Breast epithelium (tissue), 4 donors: Measurements from ENCODE around the gene ANKRD42. TPM values are rescaled to one million over a fixed set of nuclear protein-coding genes. Genes with fewer than 3 reads are reported as not detected.
A peak's percentile ranks its signal among the peaks of the same experiment; 100 is the strongest.

ENCODE experiments used
- DNase-seq, 2 donors: peaks; one replicate each; pipeline ENCODE4 v3.0.0-alpha.2; 2019; ENCODE audit warnings: low spot score in 2 of 2
- H3K27ac ChIP-seq, 2 donors: fragments of 200-600 bp; sonication (generic) in 1 of 2; one replicate each; pipeline ENCODE4 v1.5.1; 2016 to 2019; ENCODE audit warnings: mild to moderate bottlenecking in 1 of 2
- H3K27me3 ChIP-seq, 2 donors: fragments of 200-600 bp; sonication (generic) in 1 of 2; one replicate each; pipeline versions ENCODE4 v1.5.1 to v1.6.0; 2017 to 2019; ENCODE audit warnings: control low read depth in 1 of 2, mild to moderate bottlenecking in 1 of 2
- H3K36me3 ChIP-seq: fragments of 200-600 bp; one replicate; pipeline ENCODE4 v1.5.1; 2019
- H3K4me1 ChIP-seq, 2 donors: fragments of 200-600 bp; sonication (generic); one replicate each; pipeline ENCODE4 v1.5.1; 2016 to 2019; ENCODE audit warnings: control low read depth in 1 of 2
- H3K4me3 ChIP-seq, 3 donors: fragments of 200-600 bp; sonication (generic); 1 replicate in 2 of 3; 2 replicates in 1 of 3; pipeline ENCODE4 v1.5.1; 2016 to 2019; ENCODE audit warnings: mild to moderate bottlenecking in 3 of 3, moderate library complexity in 2 of 3
- H3K9me3 ChIP-seq, 2 donors: fragments of 200-600 bp; sonication (generic) in 1 of 2; one replicate each; pipeline ENCODE4 v1.5.1; 2016 to 2019; ENCODE audit warnings: control low read depth in 1 of 2
- POLR2A ChIP-seq: fragments of 450-650 bp; IDR thresholded peaks from one replicate; pipeline ENCODE4 v1.6.1; 2016; ENCODE audit warnings: antibody characterized with exemption, mild to moderate bottlenecking, moderate library complexity
- POLR2AphosphoS5 ChIP-seq, 3 donors: sonication (generic); formaldehyde crosslinking; IDR thresholded peaks; one replicate each; pipeline ENCODE4 v1.6.1; 2017; ENCODE audit warnings: antibody characterized with exemption in 3 of 3
- intact Hi-C: fragments of 100-400 bp; cut with DNase I; formaldehyde crosslinking; loops from one replicate; pipeline ENCODE4 v1.15.1; 2023; ENCODE audit warnings: low total_unique reads
- total RNA-seq, 3 donors: library from RNA; depleted of rRNA; stranded (reverse); fragments of >200 nt; gene quantifications; one replicate each; pipeline ENCODE4 v1.1.0, GENCODE V29; 2016
- TF ChIP-seq, protein P1 (sequence below), 3 donors: fragments of 450-650 bp; IDR thresholded peaks; one replicate each; pipeline ENCODE4 v1.5.1; 2016 to 2017; ENCODE audit warnings: antibody characterized with exemption in 3 of 3, mild to moderate bottlenecking in 3 of 3, moderate library complexity in 3 of 3

Gene ANKRD42
- total RNA-seq, 3 donors from 2014 or later: 17.0 to 22.7 (median 17.4) TPM

DNA sequence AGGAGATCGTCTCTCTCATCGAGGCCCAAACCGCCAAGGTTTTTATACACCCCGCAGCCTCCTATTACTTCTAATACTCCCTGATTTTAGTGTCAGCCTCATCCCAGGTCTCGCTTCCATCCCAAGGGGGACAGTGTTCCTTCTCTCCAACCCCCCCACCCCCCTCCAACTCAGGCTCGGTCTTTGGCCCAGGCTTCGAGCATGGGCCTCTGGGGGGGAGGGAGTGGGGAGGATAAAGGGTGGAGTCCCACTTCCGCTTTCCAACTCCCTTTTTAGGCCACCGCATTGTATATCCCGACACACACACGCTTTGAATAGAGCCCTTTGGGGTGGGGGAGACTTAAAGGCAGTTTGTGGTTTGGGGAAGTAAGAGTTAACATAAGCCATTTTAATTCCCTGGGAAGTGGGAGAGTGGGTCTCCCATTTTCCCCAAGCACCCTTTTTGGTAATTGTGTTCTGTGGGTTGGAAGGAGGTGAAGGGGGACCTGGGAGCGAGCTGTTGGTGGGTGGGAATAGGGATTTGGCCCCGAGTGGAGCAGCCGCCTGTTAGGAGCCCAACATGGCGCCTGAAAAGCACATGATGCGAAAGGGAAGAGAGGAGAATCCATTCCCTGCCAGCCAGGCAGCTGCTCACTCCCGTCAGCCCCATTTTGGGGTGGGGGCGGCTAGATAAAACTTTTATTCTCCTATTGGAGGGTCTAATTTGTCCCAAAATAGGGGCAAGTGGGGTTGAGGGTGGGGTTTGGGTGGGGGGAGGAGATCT is 35.7 kb upstream of the ANKRD42 start:
- TF ChIP-seq POLR2AphosphoS5 (IDR thresholded peaks at IDR 0.05) (peak; percentile 53 to 70 (median 56)), POLR2A (no peak)
- TF ChIP-seq, protein P1, sequence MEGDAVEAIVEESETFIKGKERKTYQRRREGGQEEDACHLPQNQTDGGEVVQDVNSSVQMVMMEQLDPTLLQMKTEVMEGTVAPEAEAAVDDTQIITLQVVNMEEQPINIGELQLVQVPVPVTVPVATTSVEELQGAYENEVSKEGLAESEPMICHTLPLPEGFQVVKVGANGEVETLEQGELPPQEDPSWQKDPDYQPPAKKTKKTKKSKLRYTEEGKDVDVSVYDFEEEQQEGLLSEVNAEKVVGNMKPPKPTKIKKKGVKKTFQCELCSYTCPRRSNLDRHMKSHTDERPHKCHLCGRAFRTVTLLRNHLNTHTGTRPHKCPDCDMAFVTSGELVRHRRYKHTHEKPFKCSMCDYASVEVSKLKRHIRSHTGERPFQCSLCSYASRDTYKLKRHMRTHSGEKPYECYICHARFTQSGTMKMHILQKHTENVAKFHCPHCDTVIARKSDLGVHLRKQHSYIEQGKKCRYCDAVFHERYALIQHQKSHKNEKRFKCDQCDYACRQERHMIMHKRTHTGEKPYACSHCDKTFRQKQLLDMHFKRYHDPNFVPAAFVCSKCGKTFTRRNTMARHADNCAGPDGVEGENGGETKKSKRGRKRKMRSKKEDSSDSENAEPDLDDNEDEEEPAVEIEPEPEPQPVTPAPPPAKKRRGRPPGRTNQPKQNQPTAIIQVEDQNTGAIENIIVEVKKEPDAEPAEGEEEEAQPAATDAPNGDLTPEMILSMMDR (IDR thresholded peaks at IDR 0.05): no peak
- Histone ChIP-seq H3K4me1 (peaks cover 4 to 13% of the 10 kb centered on the region in 2 donors), H3K9me3 (no peaks in the 10 kb centered on the region), H3K27ac (peak overlapping the region; percentile 93 to 100), H3K4me3 (peak overlapping the region; percentile 69 to 99 (median 98)), H3K27me3 (no peaks in the 10 kb centered on the region), H3K36me3 (no peaks in the 10 kb centered on the region)
- intact Hi-C loops: no loop called here
- peak; percentile 56 to 60 for DNase-seq

DNA sequence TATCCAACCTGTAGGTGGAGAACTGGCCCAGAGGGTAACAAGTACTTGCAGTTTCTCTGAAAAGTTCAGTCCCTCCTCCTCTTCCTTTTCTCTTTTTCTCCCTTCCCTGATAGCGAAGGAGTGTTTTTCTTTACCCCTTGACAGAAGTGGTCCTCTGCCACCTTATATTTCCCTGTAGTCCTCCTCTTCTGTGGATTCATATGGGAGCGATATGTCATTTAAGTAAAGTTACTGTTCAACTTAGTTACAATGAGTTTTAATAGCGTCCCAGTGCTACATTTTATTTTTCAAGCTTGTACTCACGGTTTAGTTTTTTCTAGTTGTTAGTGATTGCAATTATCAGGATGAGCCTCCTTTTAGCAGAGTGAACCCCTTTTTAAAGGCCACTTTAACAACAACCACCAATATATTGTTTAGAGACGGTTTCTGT is 35.1 kb upstream of the ANKRD42 start:
- intact Hi-C loops: no loop called here
- no peaks in the 10 kb centered on the region for H3K27me3 ChIP-seq
- peak overlapping the region; percentile 69 to 99 (median 98) for H3K4me3 ChIP-seq
- no peak for DNase-seq
- no peaks in the 10 kb centered on the region for H3K36me3 ChIP-seq
- H3K27ac ChIP-seq: peak overlapping the region; percentile 93 to 100
- H3K9me3 ChIP-seq: no peaks in the 10 kb centered on the region
- TF ChIP-seq, protein P1 (IDR thresholded peaks at IDR 0.05): no peak
- no peak for TF ChIP-seq POLR2A
- no peak for TF ChIP-seq POLR2AphosphoS5 (IDR thresholded peaks at IDR 0.05)
- H3K4me1 ChIP-seq: peaks cover 4 to 13% of the 10 kb centered on the region in 2 donors

DNA sequence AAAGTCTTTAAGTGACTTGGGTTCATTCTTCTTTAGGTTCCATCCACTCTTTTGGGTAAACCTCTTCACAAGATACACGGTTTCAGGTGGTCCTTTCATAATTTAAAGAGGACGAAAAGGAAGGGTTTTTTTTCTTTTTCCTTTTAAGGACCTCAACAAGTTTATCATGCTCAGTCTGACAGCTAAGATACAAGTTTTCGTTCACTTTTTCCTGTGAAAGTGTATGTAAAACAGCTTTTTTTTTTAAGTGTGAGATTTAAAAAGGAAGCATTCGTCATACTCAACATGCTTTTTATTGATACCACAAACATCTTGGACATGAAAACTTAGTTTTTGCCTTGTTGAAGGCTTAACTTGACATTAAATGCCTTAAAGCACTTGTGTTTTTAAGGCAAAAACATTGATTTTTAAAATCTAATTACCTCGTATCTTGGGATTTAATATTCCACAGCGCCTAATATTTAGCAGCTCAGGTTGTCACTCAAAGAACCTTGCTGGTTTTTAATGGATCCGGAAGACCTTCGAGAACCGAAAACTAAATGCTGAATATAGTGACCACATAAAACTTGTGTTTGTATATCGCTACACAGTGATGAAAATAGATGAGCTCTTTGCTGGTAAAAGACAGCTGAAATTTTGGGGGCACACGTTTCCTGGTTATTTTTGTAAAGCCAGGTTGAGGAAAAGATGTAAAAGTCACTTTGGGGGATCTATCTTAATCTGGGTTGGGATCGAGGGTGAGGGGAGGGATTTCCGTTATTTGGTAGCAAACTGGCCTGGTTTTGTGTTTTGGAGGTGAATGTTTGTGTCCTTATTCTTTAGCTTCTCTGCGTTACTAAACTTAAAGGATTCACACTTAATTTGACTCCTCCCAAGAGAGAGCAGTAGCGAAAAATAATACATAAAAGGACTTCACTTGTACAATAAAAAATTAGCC is 34.3 kb upstream of the ANKRD42 start:
- Histone ChIP-seq H3K36me3 (no peaks in the 10 kb centered on the region), H3K9me3 (no peaks in the 10 kb centered on the region), H3K27ac (peak overlapping the region; percentile 93 to 100), H3K4me3 (peak overlapping the region; percentile 69 to 99 (median 98)), H3K4me1 (peaks cover 4 to 13% of the 10 kb centered on the region in 2 donors), H3K27me3 (no peaks in the 10 kb centered on the region)
- TF ChIP-seq, protein P1 (IDR thresholded peaks at IDR 0.05): no peak
- no peak for TF ChIP-seq POLR2A
- TF ChIP-seq POLR2AphosphoS5 (IDR thresholded peaks at IDR 0.05): no peak
- intact Hi-C loops: no loop called here
- DNase-seq: no peak

- Histone ChIP-seq H3K4me3 (peak overlapping the region; percentile 69 to 99 (median 98)), H3K9me3 (no peaks in the 10 kb centered on the region), H3K27me3 (no peaks in the 10 kb centered on the region), H3K4me1 (peaks cover 4 to 13% of the 10 kb centered on the region in 2 donors), H3K36me3 (no peaks in the 10 kb centered on the region), H3K27ac (peak overlapping the region; percentile 64 to 100)
- DNase-seq: peak in 1 of 2 donors; percentile 55
- peak in 1 of 3 donors; percentile 73 for TF ChIP-seq POLR2AphosphoS5 (IDR thresholded peaks at IDR 0.05)
- TF ChIP-seq, protein P1 (IDR thresholded peaks at IDR 0.05): no peak
- intact Hi-C loops: no loop called here
Measured at GRCh38 chr11:83159902-83160865, 33.3 kb upstream of the ANKRD42 start.
